GM13976 (cell line): Measurements from ENCODE around the gene LIPH.
"Not testable (repeated sequence)": the region's sequence is repeated elsewhere in the genome, so short reads cannot be mapped to it uniquely, and the experiment has no call there.

Source experiments
- DNase-seq: peaks from one replicate; pipeline ENCODE4 v3.0.0; 2012; ENCODE audit warnings: low spot score
- in situ Hi-C: fragments of 300-500 bp; cut with MboI; formaldehyde crosslinking; loops from one replicate; pipeline ENCODE4 v1.12.0; 2022; ENCODE audit warnings: low sequenced_read_pairs, mixed read lengths, inconsistent platforms; ENCODE audit not compliant: unreplicated experiment
- TF ChIP-seq, protein P1 (sequence below): IDR thresholded peaks from 2 replicates; pipeline ENCODE4 v1.5.1; 2012; ENCODE audit warnings: borderline replicate concordance, mild to moderate bottlenecking; ENCODE audit not compliant: insufficient read depth; ENCODE audit errors: extremely low read depth, missing control alignments, control extremely low read depth

Gene LIPH

DNA sequence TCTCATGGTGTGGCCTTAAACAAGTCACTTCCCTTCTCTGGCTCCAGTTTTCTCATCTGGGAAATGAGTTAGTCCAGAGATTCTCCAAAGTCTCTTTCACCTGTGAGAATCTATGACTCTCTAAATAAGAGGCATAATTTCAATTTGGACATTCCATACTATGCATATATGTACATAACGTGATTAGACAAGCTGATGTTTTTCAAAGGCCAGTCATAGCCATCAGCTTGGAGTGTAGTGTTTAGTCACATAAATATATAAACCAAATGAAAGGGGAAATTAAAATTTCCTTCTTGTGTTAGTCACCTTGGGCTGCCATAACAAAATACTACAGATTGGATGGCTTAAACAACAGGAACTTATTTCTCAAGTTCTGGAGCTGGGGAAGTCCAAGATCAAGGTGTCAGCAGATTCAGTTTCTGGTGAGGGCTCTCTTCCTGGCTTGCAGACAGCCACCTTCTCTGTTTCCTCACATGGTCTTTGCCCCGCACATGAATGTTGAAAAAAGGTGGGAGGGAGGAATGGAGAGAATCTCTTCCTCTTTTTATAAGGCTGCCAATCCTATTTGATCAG, 72.9 kb downstream of the LIPH start:
- in situ Hi-C loops, result no loop called here
- TF ChIP-seq, protein P1, sequence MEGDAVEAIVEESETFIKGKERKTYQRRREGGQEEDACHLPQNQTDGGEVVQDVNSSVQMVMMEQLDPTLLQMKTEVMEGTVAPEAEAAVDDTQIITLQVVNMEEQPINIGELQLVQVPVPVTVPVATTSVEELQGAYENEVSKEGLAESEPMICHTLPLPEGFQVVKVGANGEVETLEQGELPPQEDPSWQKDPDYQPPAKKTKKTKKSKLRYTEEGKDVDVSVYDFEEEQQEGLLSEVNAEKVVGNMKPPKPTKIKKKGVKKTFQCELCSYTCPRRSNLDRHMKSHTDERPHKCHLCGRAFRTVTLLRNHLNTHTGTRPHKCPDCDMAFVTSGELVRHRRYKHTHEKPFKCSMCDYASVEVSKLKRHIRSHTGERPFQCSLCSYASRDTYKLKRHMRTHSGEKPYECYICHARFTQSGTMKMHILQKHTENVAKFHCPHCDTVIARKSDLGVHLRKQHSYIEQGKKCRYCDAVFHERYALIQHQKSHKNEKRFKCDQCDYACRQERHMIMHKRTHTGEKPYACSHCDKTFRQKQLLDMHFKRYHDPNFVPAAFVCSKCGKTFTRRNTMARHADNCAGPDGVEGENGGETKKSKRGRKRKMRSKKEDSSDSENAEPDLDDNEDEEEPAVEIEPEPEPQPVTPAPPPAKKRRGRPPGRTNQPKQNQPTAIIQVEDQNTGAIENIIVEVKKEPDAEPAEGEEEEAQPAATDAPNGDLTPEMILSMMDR, result no peak
- no peak for DNase-seq

DNA sequence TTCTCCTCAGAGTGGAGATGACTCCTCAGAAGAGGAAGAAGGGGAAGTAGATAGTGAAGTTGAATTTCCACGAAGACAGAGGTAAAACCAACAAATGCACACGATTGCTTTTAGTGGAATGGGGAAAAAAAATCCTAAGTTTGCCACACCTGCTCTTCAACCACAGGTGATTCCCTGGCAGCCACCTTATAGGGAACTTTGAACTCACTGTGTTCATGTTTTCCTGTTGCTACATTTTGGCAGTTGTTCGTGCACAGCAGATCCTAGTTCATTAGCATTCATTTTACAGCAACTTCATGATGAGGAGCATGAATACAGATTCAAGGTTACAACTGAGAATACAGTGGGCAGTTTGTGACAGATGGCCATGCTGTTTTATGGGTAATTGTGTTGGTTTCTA, 75.1 kb downstream of the LIPH start:
- TF ChIP-seq, protein P1, result no peak
- no peak for DNase-seq
- in situ Hi-C loops, result no loop called here

DNA sequence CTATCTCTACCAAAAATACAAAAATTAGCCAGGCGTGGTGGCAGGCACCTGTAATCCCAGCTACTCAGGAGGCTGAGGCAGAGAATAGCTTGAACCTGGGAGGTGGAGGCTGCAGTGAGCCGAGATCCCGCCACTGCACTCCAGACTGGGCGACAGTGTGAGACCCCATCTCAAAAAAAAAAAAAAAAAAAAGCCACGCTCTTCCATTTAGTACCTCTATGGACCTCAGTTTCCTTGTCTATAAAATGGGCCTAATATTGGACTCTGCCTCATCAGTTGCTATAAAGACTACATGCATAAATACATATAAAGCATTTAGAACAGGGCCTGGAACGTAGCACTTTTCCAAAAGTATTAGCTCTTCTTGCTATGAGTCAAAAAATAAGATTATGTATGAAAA, 77.5 kb downstream of the LIPH start:
- in situ Hi-C loops, DNase-seq: not testable (repeated sequence)

DNA sequence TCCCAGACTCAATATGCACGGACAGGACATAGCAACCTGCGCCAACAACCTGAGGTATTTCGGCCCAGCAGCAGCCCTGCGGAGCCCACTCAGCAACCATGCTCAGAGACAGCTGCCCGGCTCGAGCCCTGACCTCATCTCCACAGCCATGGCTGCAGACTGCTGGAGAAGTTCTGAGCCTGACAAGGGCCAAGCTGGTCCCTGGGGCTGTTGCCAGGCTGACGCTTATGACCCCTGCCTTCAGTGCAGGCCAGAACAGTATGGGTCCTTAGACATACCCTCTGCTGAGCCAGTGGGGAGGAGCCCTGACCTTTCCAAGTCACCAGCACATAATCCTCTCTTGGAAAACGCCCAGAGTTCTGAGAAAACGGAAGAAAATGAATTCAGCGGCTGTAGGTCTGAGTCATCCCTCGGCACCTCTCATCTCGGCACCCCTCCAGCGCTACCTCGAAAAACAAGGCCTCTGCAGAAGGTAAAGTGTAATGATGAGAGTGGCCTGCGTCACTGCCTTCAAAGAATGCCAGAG, 79.0 kb downstream of the LIPH start:
- DNase-seq, result no peak
- TF ChIP-seq, protein P1, result no peak
- in situ Hi-C loops, result no loop called here

DNA sequence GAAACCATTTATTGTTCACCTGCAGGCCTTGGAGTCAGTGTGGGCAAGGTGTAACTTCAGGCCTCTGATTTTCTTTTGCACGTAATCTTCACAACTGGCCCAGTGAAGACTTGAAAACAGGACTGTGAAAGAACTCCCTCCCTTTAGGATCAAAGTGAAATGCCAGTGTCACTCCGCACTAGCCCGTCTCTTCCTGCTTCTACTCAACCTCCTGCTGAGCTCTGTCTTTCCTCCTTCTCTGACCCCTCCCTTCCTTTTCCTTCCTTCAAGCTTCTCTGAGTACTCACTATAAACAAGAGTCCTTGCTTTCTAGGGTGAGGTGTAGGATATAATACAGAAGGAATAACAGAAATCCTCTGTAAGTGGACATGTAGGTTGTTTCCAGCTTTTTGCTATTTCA, 82.1 kb downstream of the LIPH start:
- in situ Hi-C loops, result no loop called here
- no peak for DNase-seq
- TF ChIP-seq, protein P1, result no peak

DNA sequence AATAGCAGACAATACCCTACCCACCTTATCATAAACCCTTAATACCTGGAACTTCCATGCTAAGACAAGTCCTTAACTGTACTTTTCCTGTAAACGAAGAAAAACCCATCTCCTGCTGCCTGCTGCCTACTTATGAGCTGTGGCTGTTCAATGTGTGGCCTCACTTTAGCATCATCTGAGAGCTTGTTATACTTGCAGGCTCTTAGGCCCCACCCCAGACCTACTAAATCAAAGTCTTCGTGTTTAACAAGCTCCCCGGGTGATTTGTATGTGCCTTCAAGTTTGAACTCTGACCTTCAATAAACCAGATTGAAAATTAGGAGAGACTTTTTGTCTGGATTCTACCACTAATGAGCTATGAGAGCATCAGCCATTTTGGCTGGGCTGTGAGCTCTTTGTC, 82.8 kb downstream of the LIPH start:
- in situ Hi-C loops, result no loop called here
- DNase-seq, result no peak
- TF ChIP-seq, protein P1, result no peak

DNA sequence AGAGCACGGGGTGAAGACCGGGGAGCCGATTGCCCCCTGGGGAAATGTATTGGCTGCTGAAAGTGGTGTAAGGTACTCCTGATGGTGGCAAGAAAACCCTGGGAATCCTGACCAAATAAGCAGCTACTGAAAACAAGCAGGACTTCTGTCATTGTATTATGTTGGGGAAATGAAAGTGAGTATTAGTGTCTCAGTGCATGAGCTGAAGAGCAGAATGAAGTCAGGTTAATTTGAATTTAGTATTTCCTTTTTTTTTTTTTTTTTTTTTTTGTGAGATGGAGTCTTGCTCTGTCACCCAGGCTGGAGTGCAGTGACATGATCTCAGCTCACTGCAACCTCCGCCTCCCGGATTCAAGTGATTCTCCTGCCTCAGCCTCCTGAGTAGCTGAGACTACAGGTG, 86.3 kb downstream of the LIPH start:
- DNase-seq, in situ Hi-C loops: not testable (repeated sequence)

DNA sequence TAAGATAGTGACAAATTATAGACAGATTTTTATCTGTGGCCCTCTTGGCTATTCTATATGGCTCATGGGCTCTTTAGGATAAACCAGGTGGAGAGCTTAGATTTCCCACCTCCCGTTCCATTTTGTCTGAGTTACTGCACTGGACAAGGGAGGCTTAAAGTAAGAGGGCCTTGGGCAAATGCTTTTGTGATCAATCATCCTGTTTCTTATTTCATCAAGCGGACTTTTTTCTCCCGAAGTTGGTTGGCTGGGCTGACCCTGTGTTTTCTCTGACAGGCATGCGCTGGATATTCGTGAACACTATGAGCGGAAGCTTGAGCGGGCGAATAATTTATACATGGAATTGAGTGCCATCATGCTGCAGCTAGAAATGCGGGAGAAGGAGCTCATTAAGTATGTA, 86.9 kb downstream of the LIPH start:
- TF ChIP-seq, protein P1, result no peak
- in situ Hi-C loops, result no loop called here
- DNase-seq, result no peak
